ENCODE data around the gene USP6NL.

The USP6NL gene

GRCh38 chr10:11616021-11616420, 4.6 kb upstream of the USP6NL start:
- DNase-seq (ENCODE audit: low read depth in 2 of 2): no peak

GRCh38 chr10:11615396-11615795, 3.9 kb upstream of the USP6NL start:
- no peak for DNase-seq (ENCODE audit: low read depth in 2 of 2)

GRCh38 chr10:11612021-11613001, 861 bp upstream of the USP6NL start:
- DNase-seq (ENCODE audit: low read depth in 2 of 2): no peak

GRCh38 chr10:11610826-11611247, 613 bp downstream of the USP6NL start:
- peak in 1 of 2 donors; percentile 10 for DNase-seq (ENCODE audit: low read depth in 2 of 2)

GRCh38 chr10:11610166-11610825, 1.2 kb downstream of the USP6NL start:
- no peak for DNase-seq (ENCODE audit: low read depth in 2 of 2)

GRCh38 chr10:11609492-11610093, 1.9 kb downstream of the USP6NL start:
- no peak for DNase-seq (ENCODE audit: low read depth in 2 of 2)

GRCh38 chr10:11609052-11609451, 2.4 kb downstream of the USP6NL start:
- no peak for DNase-seq (ENCODE audit: low read depth in 2 of 2)

- no peak for DNase-seq (ENCODE audit: low read depth in 2 of 2)
Observed at GRCh38 chr10:11608159-11609013, 3.1 kb downstream of the USP6NL start.

GRCh38 chr10:11605807-11606408, 5.5 kb downstream of the USP6NL start:
- DNase-seq (ENCODE audit: low read depth in 2 of 2): no peak

GRCh38 chr10:11604865-11605650, 6.4 kb downstream of the USP6NL start:
- DNase-seq (ENCODE audit: low read depth in 2 of 2): no peak

GRCh38 chr10:11603741-11604140, 7.7 kb downstream of the USP6NL start:
- no peak for DNase-seq (ENCODE audit: low read depth in 2 of 2)

GRCh38 chr10:11602919-11603523, 8.4 kb downstream of the USP6NL start:
- DNase-seq (ENCODE audit: low read depth in 2 of 2): no peak

GRCh38 chr10:11602358-11602757, 9.1 kb downstream of the USP6NL start:
- no peak for DNase-seq (ENCODE audit: low read depth in 2 of 2)

GRCh38 chr10:11601670-11602069, 9.8 kb downstream of the USP6NL start:
- no peak for DNase-seq (ENCODE audit: low read depth in 2 of 2)

GRCh38 chr10:11600280-11600679, 11.2 kb downstream of the USP6NL start:
- no peak for DNase-seq (ENCODE audit: low read depth in 2 of 2)

- no peak for DNase-seq (ENCODE audit: low read depth in 2 of 2)
Observed at GRCh38 chr10:11598712-11599397, 12.6 kb downstream of the USP6NL start.

GRCh38 chr10:11597470-11597869, 14.0 kb downstream of the USP6NL start:
- DNase-seq (ENCODE audit: low read depth in 2 of 2): no peak

- no peak for DNase-seq (ENCODE audit: low read depth in 2 of 2)
Observed at GRCh38 chr10:11595395-11595692, 16.1 kb downstream of the USP6NL start.

- DNase-seq (ENCODE audit: low read depth in 2 of 2): no peak
Observed at GRCh38 chr10:11594589-11595394, 16.7 kb downstream of the USP6NL start.

Data from stimulated activated CD4-positive, alpha-beta T cell treated with anti-CD3 and anti-CD28 coated beads, Interleukin-15, amount 100 ng/mL, for 48 hours (primary cell).